Measurements from ENCODE around the gene PIGW.

DNA sequence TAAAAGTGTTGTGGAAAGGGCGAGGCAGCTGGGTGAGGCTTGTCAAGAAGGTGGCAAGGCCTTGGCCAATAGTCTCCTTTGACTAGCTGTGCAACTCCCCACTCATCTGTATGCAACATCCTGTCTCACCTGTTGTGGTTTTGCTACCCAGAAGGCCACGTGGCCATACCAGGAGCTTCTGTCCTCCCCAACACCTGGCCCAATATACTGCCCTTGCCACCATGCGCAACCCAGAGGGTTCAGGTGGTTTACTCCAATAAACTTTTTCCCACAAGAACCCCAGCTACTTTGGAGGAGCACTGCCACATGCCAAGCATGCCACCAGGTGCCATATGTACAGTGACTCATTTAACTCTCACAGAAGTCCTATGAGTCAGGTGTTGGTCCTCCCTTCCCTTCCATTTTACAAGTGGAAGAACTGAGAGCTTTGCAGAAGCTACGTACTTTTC, 10.3 kb upstream of the PIGW start:
- TF ChIP-seq EZH2 (IDR thresholded peaks at IDR 0.05; ENCODE audit: borderline replicate concordance), result no peak
- TF ChIP-seq, protein P1, sequence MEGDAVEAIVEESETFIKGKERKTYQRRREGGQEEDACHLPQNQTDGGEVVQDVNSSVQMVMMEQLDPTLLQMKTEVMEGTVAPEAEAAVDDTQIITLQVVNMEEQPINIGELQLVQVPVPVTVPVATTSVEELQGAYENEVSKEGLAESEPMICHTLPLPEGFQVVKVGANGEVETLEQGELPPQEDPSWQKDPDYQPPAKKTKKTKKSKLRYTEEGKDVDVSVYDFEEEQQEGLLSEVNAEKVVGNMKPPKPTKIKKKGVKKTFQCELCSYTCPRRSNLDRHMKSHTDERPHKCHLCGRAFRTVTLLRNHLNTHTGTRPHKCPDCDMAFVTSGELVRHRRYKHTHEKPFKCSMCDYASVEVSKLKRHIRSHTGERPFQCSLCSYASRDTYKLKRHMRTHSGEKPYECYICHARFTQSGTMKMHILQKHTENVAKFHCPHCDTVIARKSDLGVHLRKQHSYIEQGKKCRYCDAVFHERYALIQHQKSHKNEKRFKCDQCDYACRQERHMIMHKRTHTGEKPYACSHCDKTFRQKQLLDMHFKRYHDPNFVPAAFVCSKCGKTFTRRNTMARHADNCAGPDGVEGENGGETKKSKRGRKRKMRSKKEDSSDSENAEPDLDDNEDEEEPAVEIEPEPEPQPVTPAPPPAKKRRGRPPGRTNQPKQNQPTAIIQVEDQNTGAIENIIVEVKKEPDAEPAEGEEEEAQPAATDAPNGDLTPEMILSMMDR (IDR thresholded peaks at IDR 0.05; ENCODE audit: poor library complexity), result no peak
- no peak for TF ChIP-seq EZH2phosphoT487 (IDR thresholded peaks at IDR 0.05; ENCODE audit: low read depth, severe bottlenecking, unreplicated experiment)

All from hepatocyte (in vitro differentiated cells).